Esophagus (tissue), 2 donors: ENCODE measurements around the gene FOXS1. TPM values are rescaled to one million over a fixed set of nuclear protein-coding genes. Genes with fewer than 3 reads are reported as not detected.

Experiments
- H3K27ac ChIP-seq, 2 donors: one replicate each; pipeline ENCODE4 v1.5.1; 2013; ENCODE audit warnings: low read depth in 2 of 2, mild to moderate bottlenecking in 2 of 2, inconsistent platforms in 1 of 2, low read length in 1 of 2, moderate library complexity in 1 of 2
- H3K27me3 ChIP-seq, 2 donors: one replicate each; pipeline ENCODE4 v1.6.1; 2013; ENCODE audit warnings: low read length in 2 of 2, control low read depth in 1 of 2, mild to moderate bottlenecking in 1 of 2; ENCODE audit not compliant: insufficient read depth in 2 of 2, control insufficient read depth in 1 of 2
- H3K36me3 ChIP-seq, 2 donors: one replicate each; pipeline ENCODE4 v1.6.1; 2013; ENCODE audit warnings: low read length in 1 of 2; ENCODE audit not compliant: control insufficient read depth in 2 of 2, insufficient read depth in 2 of 2
- H3K4me1 ChIP-seq, 2 donors: one replicate each; pipeline ENCODE4 v1.6.1; 2013; ENCODE audit warnings: low read length in 1 of 2; ENCODE audit not compliant: control insufficient read depth in 2 of 2, insufficient read depth in 2 of 2
- H3K4me3 ChIP-seq, 2 donors: one replicate each; pipeline ENCODE4 v1.5.1; 2013; ENCODE audit warnings: low read length in 2 of 2, mild to moderate bottlenecking in 2 of 2, low read depth in 1 of 2, moderate library complexity in 1 of 2
- H3K9me3 ChIP-seq, 2 donors: one replicate each; pipeline ENCODE4 v1.6.1; 2013; ENCODE audit warnings: mild to moderate bottlenecking in 2 of 2, low read depth in 1 of 2, low read length in 1 of 2, moderate library complexity in 1 of 2; ENCODE audit not compliant: control insufficient read depth in 2 of 2, insufficient read depth in 1 of 2
- WGBS, 2 donors: extraction: QIAGEN DNeasy Blood & Tissue Kit; methylation state at CpG; one replicate each; pipeline ENCODE4 v1.1.7; 2013; 5-methylcytosine and 5-hydroxymethylcytosine counted together
- polyA plus RNA-seq, 2 donors: library from polyadenylated mRNA; stranded (reverse); fragments of 200-250 nt; gene quantifications; one replicate each; pipeline ENCODE4 v1.2.3, GENCODE V29; 2013
- donor health status: healthy with polysubstance abuse.
- donor health status: Bipolar disorder and iron deficiency.

FOXS1 gene
- polyA plus RNA-seq, 2 donors, result 0.35 to 0.41 TPM

DNA sequence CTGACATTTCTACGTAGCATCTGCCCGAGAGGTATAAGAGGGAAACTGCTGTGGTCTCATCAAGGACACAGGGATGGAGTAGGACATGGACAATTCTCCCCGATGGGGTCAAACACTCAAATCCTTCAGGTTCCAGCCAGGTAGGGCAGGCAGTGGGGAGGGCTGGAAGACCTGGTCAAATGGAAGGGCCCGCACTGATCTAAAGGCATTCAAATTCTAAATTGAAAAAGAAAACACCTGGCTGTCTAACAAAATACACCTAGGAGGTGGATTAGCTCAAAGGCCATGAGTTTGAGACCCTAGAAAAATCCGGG, 16.7 kb upstream of the FOXS1 start:
- H3K27ac ChIP-seq, result no peak overlapping the region
- no peaks in the 10 kb centered on the region for H3K36me3 ChIP-seq
- no peak overlapping the region for H3K4me3 ChIP-seq
- 62 to 66% methylated on average over 5 of the region's 5 CpGs for WGBS, 2 donors
- H3K9me3 ChIP-seq, result no peaks in the 10 kb centered on the region
- H3K27me3 ChIP-seq, result no peaks in the 10 kb centered on the region
- peaks cover 11 to 12% of the 10 kb centered on the region in 2 donors for H3K4me1 ChIP-seq

DNA sequence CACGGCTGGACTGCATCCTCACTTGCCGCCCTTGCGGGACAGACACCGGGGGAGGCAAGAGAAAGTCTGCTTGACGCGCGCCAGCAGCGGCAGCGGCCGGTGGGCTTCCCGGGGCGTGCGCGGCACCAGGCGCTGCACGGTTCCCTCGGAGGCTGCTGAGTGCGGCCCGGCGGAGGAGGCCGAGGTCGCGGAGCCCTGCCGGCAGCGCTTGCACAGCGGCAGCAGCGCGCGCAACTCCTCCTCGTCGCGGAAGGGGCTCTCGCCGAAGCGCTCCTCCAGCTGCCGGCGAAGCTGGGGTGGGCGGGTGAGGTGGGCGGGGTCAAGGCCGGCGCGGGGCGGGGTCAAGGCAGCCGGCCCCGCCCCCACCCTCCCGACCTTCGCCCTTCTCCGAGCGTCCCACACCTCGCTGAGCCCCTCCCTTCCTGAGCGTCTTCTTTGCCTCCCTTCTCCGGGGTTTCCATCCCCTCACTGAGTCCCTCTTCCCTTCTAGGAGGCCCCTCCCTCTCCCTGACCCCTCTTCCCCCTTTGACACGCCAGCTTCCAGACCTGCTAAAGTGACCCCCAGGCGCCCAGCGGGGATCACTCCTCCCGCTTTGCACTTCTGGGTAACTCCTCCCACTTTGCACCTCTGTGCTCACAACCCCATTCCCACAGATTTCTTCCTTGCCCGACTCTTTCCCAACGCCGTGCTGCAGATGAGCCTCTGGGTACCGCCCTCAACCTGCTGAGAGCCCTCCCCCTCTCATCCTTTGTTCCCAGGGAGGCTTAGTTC, 16.2 kb upstream of the FOXS1 start:
- Histone ChIP-seq H3K27ac (no peak overlapping the region), H3K4me3 (peak overlapping the region; percentile 57 to 60), H3K36me3 (no peaks in the 10 kb centered on the region), H3K27me3 (peaks cover 0 to 2% of the 10 kb centered on the region in 2 donors), H3K9me3 (no peaks in the 10 kb centered on the region), H3K4me1 (peaks cover 11 to 12% of the 10 kb centered on the region in 2 donors)
- 6 to 9% methylated on average over 33 to 60 of the region's 60 CpGs for WGBS, 2 donors

DNA sequence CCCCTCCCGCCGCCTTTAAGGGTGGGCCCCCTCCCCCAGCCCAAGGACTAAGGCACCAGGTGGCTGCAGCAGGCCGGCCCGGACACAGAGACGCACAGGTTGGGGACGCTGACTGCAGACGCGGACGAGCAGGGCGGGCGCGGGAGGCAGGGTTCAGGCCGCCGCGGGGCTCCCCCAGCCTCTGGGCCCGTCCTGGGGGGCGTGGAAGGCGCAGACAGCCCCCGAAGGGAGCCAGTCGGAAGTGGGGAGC, 15.7 kb upstream of the FOXS1 start:
- no peaks in the 10 kb centered on the region for H3K9me3 ChIP-seq
- 1% methylated on average over 14 to 20 of the region's 20 CpGs for WGBS, 2 donors
- H3K36me3 ChIP-seq, result no peaks in the 10 kb centered on the region
- H3K4me3 ChIP-seq, result peak overlapping the region; percentile 57 to 60
- peaks cover 0 to 2% of the 10 kb centered on the region in 2 donors for H3K27me3 ChIP-seq
- H3K27ac ChIP-seq, result no peak overlapping the region
- peaks cover 11 to 12% of the 10 kb centered on the region in 2 donors for H3K4me1 ChIP-seq

DNA sequence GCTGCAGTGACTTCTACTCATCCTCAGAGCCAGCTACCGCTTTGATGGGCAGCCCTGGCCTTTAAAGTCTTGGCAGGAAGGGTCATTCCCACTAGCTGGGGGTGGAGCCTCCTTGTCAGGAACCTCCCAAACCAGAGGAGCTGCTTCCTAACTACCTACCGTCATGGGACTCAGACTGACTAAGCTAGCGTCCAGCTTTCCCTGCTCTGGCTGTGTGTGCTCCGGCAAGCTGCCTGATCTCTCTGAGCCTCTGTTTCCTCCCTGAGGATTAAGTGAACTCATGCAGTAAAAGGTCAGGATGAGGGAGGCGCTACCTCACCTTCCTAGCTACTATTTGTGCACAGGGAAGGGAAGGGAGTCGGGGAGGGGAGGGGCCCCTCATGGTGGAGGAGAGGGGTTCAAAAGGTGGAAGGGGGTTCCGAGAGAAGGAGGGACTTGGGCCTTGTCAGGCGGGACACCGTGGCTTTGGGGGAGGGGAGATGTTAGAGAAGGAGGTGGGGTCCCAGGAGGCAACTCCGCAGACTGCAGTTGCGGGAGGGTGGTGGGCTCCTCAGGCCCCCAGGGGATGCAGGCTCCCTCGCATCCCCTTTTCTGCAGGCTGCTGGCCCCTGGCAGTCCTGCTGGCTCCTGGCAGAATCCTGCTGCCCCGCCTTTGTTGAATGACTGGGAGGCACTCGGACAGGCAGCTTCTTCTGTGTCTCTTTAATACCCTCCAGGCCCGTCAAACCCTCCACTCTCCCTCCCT, 15.2 kb upstream of the FOXS1 start:
- Histone ChIP-seq H3K4me3 (peak overlapping the region; percentile 57 to 60), H3K36me3 (no peaks in the 10 kb centered on the region), H3K27me3 (peaks cover 0 to 2% of the 10 kb centered on the region in 2 donors), H3K9me3 (no peaks in the 10 kb centered on the region), H3K27ac (peak overlapping the region in 1 of 2 donors; percentile 43), H3K4me1 (peaks cover 11 to 12% of the 10 kb centered on the region in 2 donors)
- 12 to 18% methylated on average over 15 of the region's 15 CpGs for WGBS, 2 donors

DNA sequence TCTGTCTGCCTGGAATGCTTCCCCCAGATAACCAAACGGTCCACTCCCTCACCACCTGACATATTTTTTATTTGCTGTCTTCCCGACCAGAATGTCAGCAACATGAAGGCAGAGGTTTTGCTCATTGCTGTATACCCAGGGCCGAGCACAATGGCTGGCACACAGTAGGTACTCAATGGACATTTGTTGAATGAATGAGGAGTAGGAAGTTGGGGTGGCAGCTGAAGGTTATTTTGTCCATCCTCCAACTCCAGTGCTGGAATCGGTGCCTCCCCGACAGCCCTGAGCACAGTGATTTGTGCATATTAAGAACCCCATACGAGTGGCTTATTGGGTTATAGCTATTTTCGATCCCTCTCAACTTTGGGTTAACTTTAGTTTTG, 14.6 kb upstream of the FOXS1 start:
- H3K27me3 ChIP-seq, result peaks cover 0 to 2% of the 10 kb centered on the region in 2 donors
- no peaks in the 10 kb centered on the region for H3K9me3 ChIP-seq
- 51 to 57% methylated on average over 7 of the region's 7 CpGs for WGBS, 2 donors
- peaks cover 11 to 12% of the 10 kb centered on the region in 2 donors for H3K4me1 ChIP-seq
- no peak overlapping the region for H3K27ac ChIP-seq
- no peaks in the 10 kb centered on the region for H3K36me3 ChIP-seq
- H3K4me3 ChIP-seq, result no peak overlapping the region

DNA sequence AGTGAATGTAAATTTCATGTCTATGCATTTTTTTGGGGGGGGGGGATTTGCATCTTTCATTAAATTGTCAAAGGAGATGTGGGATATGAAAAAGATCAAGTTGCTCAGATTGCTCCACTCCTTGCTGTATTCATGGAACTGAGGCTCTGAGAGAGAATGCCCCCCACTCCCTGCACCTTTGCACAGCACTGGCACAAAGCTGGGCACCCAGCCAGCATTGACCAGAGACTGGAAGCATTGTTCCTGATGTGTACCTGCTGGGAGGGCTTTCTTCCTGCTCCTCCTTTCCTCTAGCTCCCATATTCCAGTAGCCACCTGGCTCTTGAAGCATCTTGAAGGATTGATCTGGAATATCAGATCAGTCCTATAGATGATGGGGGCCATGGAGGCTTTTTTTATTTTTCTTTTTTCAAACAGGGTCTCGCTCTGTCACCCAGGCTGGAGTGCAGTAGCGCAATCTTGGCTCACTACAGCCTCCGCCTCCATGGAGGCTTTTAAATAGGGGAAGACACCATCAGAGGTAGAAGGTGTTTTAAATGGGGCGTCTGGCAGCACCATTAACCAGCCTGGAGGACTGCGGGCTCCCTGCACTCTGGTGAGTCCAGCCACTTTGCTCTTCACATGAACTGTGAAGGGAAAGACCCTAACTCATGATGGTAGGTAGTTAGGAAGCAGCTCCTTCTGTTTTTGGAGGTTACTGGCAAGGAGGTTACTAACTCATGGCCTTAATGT, 14.0 kb upstream of the FOXS1 start:
- WGBS, 2 donors, result 92 to 94% methylated on average over 5 of the region's 5 CpGs
- Histone ChIP-seq H3K9me3 (no peaks in the 10 kb centered on the region), H3K36me3 (no peaks in the 10 kb centered on the region), H3K4me3 (no peak overlapping the region), H3K27ac (no peak overlapping the region), H3K27me3 (peaks cover 0 to 2% of the 10 kb centered on the region in 2 donors), H3K4me1 (peaks cover 11 to 12% of the 10 kb centered on the region in 2 donors)

DNA sequence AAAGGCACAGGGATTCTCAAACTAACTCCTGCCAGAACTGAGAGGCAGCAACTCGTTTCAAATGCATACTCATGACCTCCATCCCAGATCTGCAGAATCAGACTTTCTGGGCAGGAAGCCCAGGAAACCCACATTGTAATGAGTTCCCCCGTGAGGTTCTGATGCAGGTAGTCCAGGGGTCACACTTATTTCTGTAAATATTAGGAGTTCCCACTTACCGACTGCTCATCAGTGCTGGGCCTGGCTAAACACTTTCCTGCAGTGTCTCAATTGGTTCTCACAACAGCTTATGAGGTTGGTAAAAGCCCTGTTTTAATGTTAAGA, 13.3 kb upstream of the FOXS1 start:
- Histone ChIP-seq H3K27ac (no peak overlapping the region), H3K4me1 (peaks cover 11 to 12% of the 10 kb centered on the region in 2 donors), H3K4me3 (no peak overlapping the region), H3K36me3 (no peaks in the 10 kb centered on the region), H3K9me3 (no peaks in the 10 kb centered on the region), H3K27me3 (peaks cover 0 to 2% of the 10 kb centered on the region in 2 donors)
- 30 to 45% methylated on average over 3 of the region's 3 CpGs for WGBS, 2 donors

DNA sequence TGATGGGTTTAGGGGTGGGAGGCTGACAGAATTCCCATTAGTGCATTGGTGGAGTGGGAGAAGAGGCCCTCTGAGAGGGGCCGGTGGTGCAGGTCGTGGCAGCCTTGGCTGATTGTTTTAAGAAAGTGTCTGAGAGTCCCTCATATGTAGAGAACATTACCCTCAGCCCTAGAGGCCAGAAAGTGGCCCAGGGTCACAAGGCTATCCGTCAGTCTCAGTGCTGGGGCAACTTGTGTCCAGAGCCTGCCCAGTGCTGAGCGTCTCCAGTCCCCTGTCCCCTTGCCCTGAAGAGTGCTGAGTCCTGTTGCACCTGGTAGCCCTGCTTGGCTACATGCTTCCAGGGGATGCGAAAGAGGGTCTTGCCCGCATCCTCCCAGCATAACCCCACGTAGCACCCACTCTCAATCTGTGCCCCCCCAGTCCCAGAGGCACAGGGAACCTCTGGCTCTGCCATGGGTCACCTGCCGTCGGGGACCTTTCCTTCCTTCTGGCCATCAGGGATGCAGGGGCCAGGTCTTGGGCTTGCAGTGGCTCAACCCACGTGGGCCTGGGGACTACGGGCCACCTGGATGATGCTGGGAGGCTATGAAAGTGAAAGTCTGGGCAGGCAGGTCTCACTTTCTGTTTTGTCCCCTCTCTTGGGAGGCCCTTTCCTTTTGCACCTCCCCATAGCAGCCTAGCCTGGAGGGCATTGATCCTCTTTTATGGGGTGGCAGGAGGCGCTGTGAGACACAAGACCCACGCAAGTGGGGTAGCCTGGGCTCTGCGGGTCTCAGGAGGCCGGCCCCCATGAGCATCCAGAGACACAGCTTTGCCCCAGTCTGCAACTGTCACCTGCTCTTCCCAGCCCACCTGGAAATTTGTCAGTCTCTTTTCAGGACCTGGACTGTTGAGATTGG, 12.7 kb upstream of the FOXS1 start:
- peaks cover 0 to 2% of the 10 kb centered on the region in 2 donors for H3K27me3 ChIP-seq
- 73 to 78% methylated on average over 15 of the region's 15 CpGs for WGBS, 2 donors
- no peak overlapping the region for H3K27ac ChIP-seq
- H3K4me3 ChIP-seq, result no peak overlapping the region
- H3K36me3 ChIP-seq, result no peaks in the 10 kb centered on the region
- H3K9me3 ChIP-seq, result no peaks in the 10 kb centered on the region
- H3K4me1 ChIP-seq, result peaks cover 11 to 12% of the 10 kb centered on the region in 2 donors

DNA sequence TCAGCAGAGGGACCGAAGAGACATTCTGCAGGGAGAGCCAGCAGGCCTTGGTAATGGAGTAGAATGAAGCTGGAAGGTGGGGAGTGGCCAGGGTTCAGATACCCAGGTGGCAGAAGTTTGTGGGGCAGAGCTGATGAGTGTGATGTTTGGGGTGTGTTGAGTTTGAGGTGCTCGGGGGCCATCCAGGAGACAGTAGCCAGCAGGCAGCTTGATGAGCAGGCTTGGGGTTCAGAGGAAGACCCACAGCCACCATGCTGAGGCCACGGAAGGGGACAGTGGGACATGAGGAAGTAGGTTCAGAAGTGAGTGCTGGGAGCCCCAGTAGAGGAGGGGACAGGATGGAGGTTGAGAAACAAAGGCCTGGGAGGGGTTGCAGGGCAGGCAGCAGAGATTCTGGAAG, 11.1 kb upstream of the FOXS1 start:
- no peaks in the 10 kb centered on the region for H3K9me3 ChIP-seq
- H3K4me3 ChIP-seq, result no peak overlapping the region
- H3K4me1 ChIP-seq, result peaks cover 8 to 15% of the 10 kb centered on the region in 2 donors
- 68% methylated on average over 3 of the region's 3 CpGs for WGBS, 2 donors
- no peaks in the 10 kb centered on the region for H3K36me3 ChIP-seq
- peaks cover 0 to 2% of the 10 kb centered on the region in 2 donors for H3K27me3 ChIP-seq
- H3K27ac ChIP-seq, result no peak overlapping the region
